Peyer's patch (tissue), 4 donors: Measurements from ENCODE around the gene KLF13. TPM values are rescaled to one million over a fixed set of nuclear protein-coding genes. Genes with fewer than 3 reads are reported as not detected.

Experiments
- DNase-seq, 3 donors: peaks; one replicate each; pipeline ENCODE4 v3.0.0-alpha.2; 2017 to 2019
- H3K27ac ChIP-seq, 4 donors: fragments of 200-600 bp; sonication (generic); one replicate each; pipeline ENCODE4 v1.5.1; 2016 to 2019
- H3K27me3 ChIP-seq, 2 donors: fragments of 200-600 bp; sonication (generic); one replicate each; pipeline ENCODE4 v1.5.1; 2019
- H3K36me3 ChIP-seq, 3 donors: fragments of 200-600 bp; sonication (generic); one replicate each; pipeline ENCODE4 v1.5.1; 2016 to 2019
- H3K4me1 ChIP-seq, 4 donors: fragments of 200-600 bp; sonication (generic); one replicate each; pipeline ENCODE4 v1.5.1; 2016 to 2019
- H3K4me3 ChIP-seq, 4 donors: fragments of 200-600 bp; sonication (generic); 1 replicate in 3 of 4; 2 replicates in 1 of 4; pipeline ENCODE4 v1.5.1; 2016 to 2019; ENCODE audit warnings: mild to moderate bottlenecking in 1 of 4
- H3K9me3 ChIP-seq, 4 donors: fragments of 200-600 bp; sonication (generic); one replicate each; pipeline ENCODE4 v1.5.1; 2016 to 2019; ENCODE audit warnings: mild to moderate bottlenecking in 1 of 4
- POLR2A ChIP-seq, 2 donors: fragments of 450-650 bp; IDR thresholded peaks; one replicate each; pipeline ENCODE4 v1.5.1; 2017; ENCODE audit warnings: antibody characterized with exemption in 2 of 2, mild to moderate bottlenecking in 2 of 2, moderate library complexity in 2 of 2
- total RNA-seq, 4 donors: library from RNA; depleted of rRNA; stranded (reverse); fragments of >200 nt; gene quantifications; one replicate each; pipeline ENCODE4 v1.1.0, GENCODE V29; 2016
- TF ChIP-seq, protein P1 (sequence below), 6 experiments: fragments of 450-650 bp in 4 of 6; fragments of 200-600 bp in 2 of 6; sonication (generic) in 1 of 6; IDR thresholded peaks; one replicate each; pipeline ENCODE4 v1.5.1; 2017 to 2019; ENCODE audit warnings: antibody characterized with exemption in 6 of 6, mild to moderate bottlenecking in 3 of 6, moderate library complexity in 1 of 6

KLF13 gene
- total RNA-seq, 4 donors from 2014 or later = 51.2 to 80.4 (median 75.6) TPM

DNA sequence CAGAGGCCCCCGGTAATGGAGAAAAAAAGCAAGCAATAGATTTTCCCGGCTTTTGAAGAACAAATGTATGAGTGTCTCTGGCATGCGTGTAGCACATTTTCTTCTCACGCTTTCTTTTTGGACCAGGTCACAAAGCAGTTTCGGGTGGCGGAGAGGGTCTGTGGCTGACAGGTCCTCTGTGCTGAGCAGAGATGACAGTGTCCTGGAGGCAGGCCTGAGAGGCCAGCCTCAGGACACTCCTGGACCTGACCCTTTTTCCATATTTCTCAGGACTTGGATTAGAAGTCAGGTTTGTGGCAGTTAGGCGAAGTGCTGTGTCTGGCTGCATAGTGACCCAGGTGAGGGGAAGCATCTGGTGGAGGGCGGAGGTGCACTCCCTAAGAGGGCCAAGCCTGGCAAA lies 52.9 kb downstream of the KLF13 start:
- TF ChIP-seq POLR2A (IDR thresholded peaks at IDR 0.05) = no peak
- TF ChIP-seq, protein P1, sequence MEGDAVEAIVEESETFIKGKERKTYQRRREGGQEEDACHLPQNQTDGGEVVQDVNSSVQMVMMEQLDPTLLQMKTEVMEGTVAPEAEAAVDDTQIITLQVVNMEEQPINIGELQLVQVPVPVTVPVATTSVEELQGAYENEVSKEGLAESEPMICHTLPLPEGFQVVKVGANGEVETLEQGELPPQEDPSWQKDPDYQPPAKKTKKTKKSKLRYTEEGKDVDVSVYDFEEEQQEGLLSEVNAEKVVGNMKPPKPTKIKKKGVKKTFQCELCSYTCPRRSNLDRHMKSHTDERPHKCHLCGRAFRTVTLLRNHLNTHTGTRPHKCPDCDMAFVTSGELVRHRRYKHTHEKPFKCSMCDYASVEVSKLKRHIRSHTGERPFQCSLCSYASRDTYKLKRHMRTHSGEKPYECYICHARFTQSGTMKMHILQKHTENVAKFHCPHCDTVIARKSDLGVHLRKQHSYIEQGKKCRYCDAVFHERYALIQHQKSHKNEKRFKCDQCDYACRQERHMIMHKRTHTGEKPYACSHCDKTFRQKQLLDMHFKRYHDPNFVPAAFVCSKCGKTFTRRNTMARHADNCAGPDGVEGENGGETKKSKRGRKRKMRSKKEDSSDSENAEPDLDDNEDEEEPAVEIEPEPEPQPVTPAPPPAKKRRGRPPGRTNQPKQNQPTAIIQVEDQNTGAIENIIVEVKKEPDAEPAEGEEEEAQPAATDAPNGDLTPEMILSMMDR (IDR thresholded peaks at IDR 0.05) = no peak
- H3K4me1 ChIP-seq = peaks cover 0 to 65% (median 1%) of the 10 kb centered on the region in 4 donors
- H3K9me3 ChIP-seq = no peaks in the 10 kb centered on the region
- no peaks in the 10 kb centered on the region for H3K27me3 ChIP-seq
- no peak overlapping the region for H3K27ac ChIP-seq
- no peak overlapping the region for H3K4me3 ChIP-seq
- H3K36me3 ChIP-seq = peaks cover 0 to 21% (median 0%) of the 10 kb centered on the region in 3 donors
- no peak for DNase-seq

DNA sequence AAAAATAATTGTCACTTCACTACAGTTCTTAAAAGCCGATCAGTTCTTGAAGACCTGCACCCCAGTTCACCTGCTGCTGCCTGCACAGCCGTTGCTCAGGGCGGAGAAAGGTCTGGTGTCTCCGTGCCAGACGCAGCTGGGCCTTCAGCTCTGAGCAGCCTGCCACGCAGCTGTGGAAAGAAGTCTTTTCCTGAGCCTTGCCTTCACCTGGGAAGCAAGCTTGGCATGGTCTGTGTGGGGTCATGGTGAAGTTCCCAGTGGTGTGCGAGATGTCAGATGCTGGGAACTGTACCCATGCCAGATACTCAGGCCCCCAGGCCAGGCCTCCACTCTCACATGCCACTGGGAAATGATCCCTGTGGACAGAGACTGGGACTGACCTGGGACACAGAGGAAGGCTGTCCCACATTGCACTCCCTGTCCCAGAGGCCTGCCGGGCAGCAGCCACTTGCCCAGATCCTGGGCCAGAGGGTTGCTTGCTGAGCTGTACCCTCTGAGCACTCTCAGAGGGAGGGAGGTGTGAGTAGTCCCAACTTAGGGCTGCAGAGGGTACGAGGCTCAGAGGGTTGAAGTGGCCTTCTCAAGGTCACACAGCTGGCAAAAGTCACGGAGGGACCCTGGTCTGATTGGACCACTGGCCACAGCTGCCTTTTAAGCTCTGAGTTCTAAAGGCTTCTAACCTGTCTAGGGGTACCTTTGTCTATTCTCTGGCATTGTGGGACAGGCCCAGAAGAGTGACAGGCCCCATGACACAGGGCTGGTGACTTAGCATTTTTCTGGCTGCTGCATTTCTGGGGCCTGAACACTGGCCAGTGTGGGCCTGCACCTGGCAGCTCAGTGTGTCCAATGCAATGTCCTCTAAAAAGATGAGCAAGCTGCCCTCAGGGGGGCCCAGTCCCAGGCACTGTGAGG lies 55.4 kb downstream of the KLF13 start:
- peaks cover 0 to 12% (median 0%) of the 10 kb centered on the region in 3 donors for H3K36me3 ChIP-seq
- peaks cover 0 to 43% (median 0%) of the 10 kb centered on the region in 4 donors for H3K4me1 ChIP-seq
- no peaks in the 10 kb centered on the region for H3K27me3 ChIP-seq
- no peak overlapping the region for H3K4me3 ChIP-seq
- DNase-seq = peak in 1 of 3 donors; percentile 48
- H3K27ac ChIP-seq = peak overlapping the region in 3 of 4 donors; percentile 11 to 89 (median 74)
- H3K9me3 ChIP-seq = no peaks in the 10 kb centered on the region
- TF ChIP-seq, protein P1 (IDR thresholded peaks at IDR 0.05) = no peak
- no peak for TF ChIP-seq POLR2A (IDR thresholded peaks at IDR 0.05)

DNA sequence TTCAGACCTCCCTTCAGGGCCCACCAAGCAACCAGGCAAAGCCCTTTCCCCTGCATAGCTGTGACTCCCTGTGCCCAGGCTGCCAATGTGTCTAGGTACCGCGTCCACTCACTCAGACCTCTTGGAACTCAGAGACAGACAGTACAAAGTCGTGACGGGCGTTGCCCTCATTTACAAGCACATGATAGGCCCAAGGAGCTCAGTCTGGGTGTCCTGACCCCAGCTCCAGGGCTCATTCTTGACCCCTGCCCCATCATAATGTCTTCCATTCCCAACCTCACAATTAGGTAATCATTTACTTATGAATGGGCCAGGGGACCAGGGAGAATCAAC lies 56.0 kb downstream of the KLF13 start:
- TF ChIP-seq, protein P1 (IDR thresholded peaks at IDR 0.05) = no peak
- TF ChIP-seq POLR2A (IDR thresholded peaks at IDR 0.05) = peak; percentile 54 to 69
- H3K36me3 ChIP-seq = peaks cover 0 to 12% (median 0%) of the 10 kb centered on the region in 3 donors
- H3K27me3 ChIP-seq = no peaks in the 10 kb centered on the region
- peak in 2 of 3 donors; percentile 80 to 88 for DNase-seq
- H3K4me1 ChIP-seq = peaks cover 0 to 39% (median 0%) of the 10 kb centered on the region in 4 donors
- no peaks in the 10 kb centered on the region for H3K9me3 ChIP-seq
- H3K4me3 ChIP-seq = no peak overlapping the region
- H3K27ac ChIP-seq = peak overlapping the region in 3 of 4 donors; percentile 11 to 89 (median 74)

DNA sequence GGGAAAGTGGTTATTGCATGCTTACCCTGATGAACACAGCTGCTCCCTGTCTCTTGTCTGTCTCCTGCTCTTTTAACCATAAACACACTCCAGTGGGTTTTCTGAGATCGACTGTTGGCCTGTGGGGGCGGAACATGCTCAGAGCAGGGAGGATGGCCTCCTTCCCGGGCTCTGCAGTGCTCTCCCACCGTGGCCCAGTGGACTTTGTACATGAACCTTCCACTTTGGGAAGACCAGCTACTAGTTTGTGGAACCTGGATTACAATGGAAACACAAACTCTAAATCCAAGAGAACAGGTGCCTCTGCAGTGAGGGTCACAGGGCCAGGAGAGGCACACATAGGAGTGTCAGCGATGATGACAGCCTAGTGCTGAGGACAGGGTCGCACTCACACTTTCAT lies 56.5 kb downstream of the KLF13 start:
- Histone ChIP-seq H3K9me3 (no peaks in the 10 kb centered on the region), H3K36me3 (peaks cover 0 to 12% (median 0%) of the 10 kb centered on the region in 3 donors), H3K4me3 (no peak overlapping the region), H3K27ac (peak overlapping the region in 2 of 4 donors; percentile 55 to 89), H3K27me3 (no peaks in the 10 kb centered on the region), H3K4me1 (peaks cover 0 to 39% (median 0%) of the 10 kb centered on the region in 4 donors)
- DNase-seq = peak in 2 of 3 donors; percentile 42 to 48
- TF ChIP-seq, protein P1 (IDR thresholded peaks at IDR 0.05) = no peak
- no peak for TF ChIP-seq POLR2A (IDR thresholded peaks at IDR 0.05)

DNA sequence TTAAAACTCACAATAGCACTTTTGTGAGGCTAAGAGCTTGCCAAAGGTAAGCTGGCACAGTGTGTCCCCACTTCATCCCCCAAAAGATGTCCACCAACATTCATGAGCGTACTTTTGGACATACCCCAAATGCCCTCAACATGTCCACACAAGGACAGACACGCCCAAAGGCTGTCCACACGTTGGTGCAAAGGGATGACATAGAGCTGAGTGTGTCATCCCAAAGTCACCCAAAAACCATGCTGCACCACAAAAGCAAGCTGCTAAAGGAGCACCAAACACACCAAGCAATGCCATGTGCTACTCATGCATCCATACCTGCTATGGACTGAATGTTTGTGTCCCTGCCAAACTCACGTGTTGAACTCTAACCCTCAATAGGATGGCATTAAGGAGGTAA lies 57.9 kb downstream of the KLF13 start:
- Histone ChIP-seq H3K9me3 (no peaks in the 10 kb centered on the region), H3K27ac (no peak overlapping the region), H3K4me1 (peaks cover 0 to 27% (median 0%) of the 10 kb centered on the region in 4 donors), H3K27me3 (no peaks in the 10 kb centered on the region), H3K36me3 (peaks cover 0 to 4% (median 0%) of the 10 kb centered on the region in 3 donors), H3K4me3 (no peak overlapping the region)
- peak in 1 of 3 donors; percentile 36 for DNase-seq
- no peak for TF ChIP-seq POLR2A (IDR thresholded peaks at IDR 0.05)
- TF ChIP-seq, protein P1 (IDR thresholded peaks at IDR 0.05) = no peak
